GM12878 (cell line): ENCODE results near the gene EDA2R. TPM values are rescaled to one million over a fixed set of nuclear protein-coding genes. Genes with fewer than 3 reads are reported as not detected.

Experiments used
- ATAC-seq: fragments of 200-7000 bp; cut with Tn5 transposase; 3 replicates; pipeline ENCODE4 v1.9.1; 2020; ENCODE audit warnings: mild to moderate bottlenecking, moderate library complexity
- BruUV-seq: library from RNA; stranded (reverse); fragments of 400-500 nt; replicated peaks from 2 replicates; lab custom pipeline; 2021; lab: Mats Ljungman, UMichigan
- CTCF ChIA-PET: fragments of 300-600 bp; sonication (Branson Sonifier 250); formaldehyde crosslinking; extraction: SDS; loops from one replicate; lab custom pipeline; 2021; ENCODE audit warnings: inconsistent platforms; lab: Yijun Ruan, JAX
- POLR2A ChIA-PET: fragments of 350-600 bp; formaldehyde crosslinking; extraction: SDS; loops from one replicate; lab custom pipeline; 2021; ENCODE audit warnings: inconsistent platforms; lab: Charles Lee
- RAD21 ChIA-PET: fragments of 300-600 bp; sonication (Branson Sonifier 250); formaldehyde crosslinking; loops from one replicate; lab custom pipeline; 2023; ENCODE audit warnings: antibody characterized with exemption; ENCODE audit not compliant: unreplicated experiment; lab: Charles Lee
- SMC1A ChIA-PET: fragments of 300-600 bp; sonication (Branson Sonifier 250); formaldehyde crosslinking; loops from one replicate; lab custom pipeline; 2023; ENCODE audit not compliant: unreplicated experiment, uncharacterized antibody; lab: Charles Lee
- DNase-seq: peaks from one replicate; pipeline ENCODE4 v3.0.0-alpha.2; 2011; ENCODE audit warnings: low read depth, low spot score
- FAIRE-seq: peaks from 3 replicates; lab custom pipeline; 2011; peaks lifted over from hg19 to GRCh38; lab: Jason Lieb, UNC
- H2AFZ ChIP-seq: 2 replicates; pipeline ENCODE4 v1.6.0; 2011; ENCODE audit warnings: low read depth, low read length, control low read depth; ENCODE audit not compliant: control insufficient read depth
- H3K27ac ChIP-seq: 2 replicates; pipeline ENCODE4 v1.5.1; 2011; ENCODE audit warnings: control low read depth; ENCODE audit not compliant: control insufficient read depth, insufficient read depth
- H3K27me3 ChIP-seq, 2 experiments: replicated peaks in 1 of 2; 2 replicates each; pipeline versions ENCODE4 v1.6.0 to v1.6.1; 2011; ENCODE audit warnings: low read length in 1 of 2; ENCODE audit not compliant: control insufficient read depth in 2 of 2, insufficient read depth in 2 of 2
- H3K36me3 ChIP-seq, 2 experiments: 2 replicates each; pipeline ENCODE4 v1.5.1; 2011; ENCODE audit warnings: low read length in 1 of 2; ENCODE audit not compliant: control insufficient read depth in 2 of 2, insufficient read depth in 2 of 2
- H3K4me1 ChIP-seq: 2 replicates; pipeline ENCODE4 v1.6.1; 2011; ENCODE audit warnings: mild to moderate bottlenecking, low read length, moderate library complexity, mixed read lengths; ENCODE audit not compliant: control insufficient read depth, insufficient read depth
- H3K4me2 ChIP-seq: 2 replicates; pipeline ENCODE4 v1.6.0; 2011; ENCODE audit warnings: control low read depth; ENCODE audit not compliant: control insufficient read depth, insufficient read depth
- H3K4me3 ChIP-seq: fragments of 200-600 bp; sonication (generic); 2 replicates; pipeline ENCODE4 v1.5.1; 2016
- H3K79me2 ChIP-seq: 2 replicates; pipeline ENCODE4 v1.6.0; 2011; ENCODE audit warnings: low read length; ENCODE audit not compliant: control insufficient read depth, insufficient read depth
- H3K9ac ChIP-seq: 2 replicates; pipeline ENCODE4 v1.8.0; 2011; ENCODE audit warnings: low read length, control low read depth, mixed read lengths; ENCODE audit not compliant: control insufficient read depth, insufficient read depth
- H3K9me3 ChIP-seq: replicated peaks from 3 replicates; pipeline ENCODE4 v1.5.1; 2011; ENCODE audit warnings: mild to moderate bottlenecking, low read length; ENCODE audit not compliant: control insufficient read depth, insufficient read depth
- H4K20me1 ChIP-seq: 2 replicates; pipeline ENCODE4 v1.6.0; 2011; ENCODE audit not compliant: control insufficient read depth, insufficient read depth
- BRCA1 ChIP-seq: IDR thresholded peaks from 2 replicates; pipeline ENCODE4 v1.6.1; 2011; ENCODE audit warnings: low read depth, low read length, improper control_type of control experiment
- CHD2 ChIP-seq: IDR thresholded peaks from 2 replicates; pipeline ENCODE4 v1.6.1; 2011; ENCODE audit warnings: low read depth, low read length, improper control_type of control experiment, borderline replicate concordance
- CREB1 ChIP-seq: IDR thresholded peaks from 2 replicates; pipeline ENCODE4 v1.6.1; 2012; ENCODE audit warnings: low read depth, mild to moderate bottlenecking, inconsistent platforms
- DPF2 ChIP-seq: fragments of 450-650 bp; IDR thresholded peaks from 2 replicates; pipeline ENCODE4 v1.6.1; 2017; ENCODE audit warnings: mild to moderate bottlenecking
- EGR1 ChIP-seq, 2 experiments: IDR thresholded peaks; 1 replicate in 1 of 2; 2 replicates in 1 of 2; pipeline ENCODE4 v1.6.1; 2011 to 2012; ENCODE audit warnings: low read depth in 2 of 2, low read length in 2 of 2, borderline replicate concordance in 1 of 2, mild to moderate bottlenecking in 1 of 2, moderate library complexity in 1 of 2
- EP300 ChIP-seq, 2 experiments: fragments of 150-350 bp in 1 of 2; IDR thresholded peaks; 2 replicates each; pipeline ENCODE4 v1.6.1; 2011 to 2012; ENCODE audit warnings: low read depth in 2 of 2, low read length in 2 of 2, borderline replicate concordance in 1 of 2, improper control_type of control experiment in 1 of 2, inconsistent platforms in 1 of 2; ENCODE audit not compliant: control insufficient read depth in 1 of 2
- EZH2 ChIP-seq: IDR thresholded peaks from 2 replicates; pipeline ENCODE4 v1.6.1; 2012; ENCODE audit warnings: low read depth, mild to moderate bottlenecking, control low read depth, inconsistent platforms, low read length, borderline replicate concordance; ENCODE audit not compliant: control insufficient read depth
- JUND ChIP-seq: IDR thresholded peaks from 2 replicates; pipeline ENCODE4 v1.6.1; 2012; ENCODE audit warnings: low read depth, mild to moderate bottlenecking, low read length, improper control_type of control experiment, moderate library complexity
- MTA3 ChIP-seq: IDR thresholded peaks from 2 replicates; pipeline ENCODE4 v1.6.1; 2012; ENCODE audit warnings: low read length, inconsistent platforms, borderline replicate concordance
- MYB ChIP-seq: fragments of 150-350 bp; IDR thresholded peaks from 2 replicates; pipeline ENCODE4 v1.6.1; 2014; ENCODE audit warnings: mild to moderate bottlenecking, low read depth, low read length, borderline replicate concordance
- NFYB ChIP-seq: IDR thresholded peaks from 2 replicates; pipeline ENCODE4 v1.6.1; 2011; ENCODE audit warnings: low read depth, mild to moderate bottlenecking, low read length, improper control_type of control experiment, moderate library complexity; ENCODE audit not compliant: insufficient read depth
- POLR2AphosphoS5 ChIP-seq: IDR thresholded peaks from 2 replicates; pipeline ENCODE4 v1.6.1; 2011; ENCODE audit warnings: mild to moderate bottlenecking, low read length, inconsistent platforms
- RB1 ChIP-seq: fragments of 450-650 bp; formaldehyde crosslinking; IDR thresholded peaks from 2 replicates; pipeline ENCODE4 v1.6.1; 2017; ENCODE audit warnings: mild to moderate bottlenecking, borderline replicate concordance
- RELA ChIP-seq: fragments of 450-650 bp; IDR thresholded peaks from 2 replicates; pipeline ENCODE4 v1.8.0; 2014; ENCODE audit warnings: borderline replicate concordance; ENCODE audit not compliant: partially characterized antibody
- ZNF384 ChIP-seq: IDR thresholded peaks from 2 replicates; pipeline ENCODE4 v1.6.1; 2012; ENCODE audit warnings: low read depth, mild to moderate bottlenecking, low read length, improper control_type of control experiment, borderline replicate concordance
- WGBS: methylation state at CpG from one replicate; pipeline ENCODE4 v1.1.6; 2016; ENCODE audit warnings: low lambda C conversion rate; ENCODE audit not compliant: insufficient replicate concordance, insufficient coverage; ENCODE audit errors: missing lambda C conversion rate; 5-methylcytosine and 5-hydroxymethylcytosine counted together
- in situ Hi-C: fragments of 300-500 bp; cut with MboI; formaldehyde crosslinking; loops from 9 replicates; pipeline ENCODE4 v1.14.3; 2018; ENCODE audit warnings: mixed read lengths
- intact Hi-C: fragments of 100-400 bp; cut with micrococcal nuclease; formaldehyde crosslinking; loops from one replicate; pipeline ENCODE4 v1.14.2; 2022; ENCODE audit not compliant: unreplicated experiment
- polyA plus RNA-seq, 11 experiments: library from polyadenylated mRNA; depleted of rRNA in 4 of 11; unstranded in 6 of 11; stranded (reverse) in 5 of 11; fragments of >200 nt; fragmentation: Nextera tagmentation in 4 of 11; fragmentation: Illumina TruSeq in 1 of 11; extraction: Ambion mirVana in 4 of 11; extraction: Trizol in 1 of 11; gene quantifications; 1 replicate in 1 of 11; 2 replicates in 10 of 11; pipeline versions ENCODE4 v1.2.1 to v1.2.3, GENCODE V29; 2011 to 2016; ENCODE audit warnings: inconsistent platforms in 2 of 11, missing spikeins in 2 of 11, low read depth in 1 of 11
- total RNA-seq, 4 experiments: library from RNA; depleted of rRNA in 3 of 4; stranded (reverse); fragments of >200 nt in 3 of 4; fragmentation: Illumina TruSeq in 1 of 4; extraction: Trizol in 1 of 4; gene quantifications; 2 replicates each; pipeline versions ENCODE4 v1.2.1 to v1.2.3, GENCODE V29; 2013 to 2021

EDA2R gene
- total and polyA plus RNA-seq, 10 of the 15 experiments (the other 5 are each of a cell fraction or from before 2014, with no cell fraction given), result 3.3 to 33.5 (median 8.4) TPM

GRCh38 chrX:66622209-66622608, 16.7 kb downstream of the EDA2R start:
- no TSS peak for BruUV-seq
- TF ChIP-seq EP300 (IDR thresholded peaks at IDR 0.05; ENCODE audit: borderline replicate concordance in 1 of 2, control insufficient read depth in 1 of 2, low read depth in 2 of 2, low read length in 2 of 2), result no peak
- TF ChIP-seq JUND, result no peak
- TF ChIP-seq MTA3, result no peak
- TF ChIP-seq BRCA1, result no peak
- no peak for TF ChIP-seq EGR1 (IDR thresholded peaks at IDR 0.05; ENCODE audit: borderline replicate concordance in 1 of 2, low read depth in 2 of 2, low read length in 2 of 2)
- TF ChIP-seq CREB1, result no peak
- no peak for TF ChIP-seq POLR2AphosphoS5
- TF ChIP-seq ZNF384, result no peak
- no peak for TF ChIP-seq RB1
- TF ChIP-seq DPF2, result no peak
- TF ChIP-seq NFYB, result no peak
- TF ChIP-seq CHD2, result no peak
- no peak for TF ChIP-seq EZH2
- TF ChIP-seq MYB, result no peak
- TF ChIP-seq RELA, result no peak
- Histone ChIP-seq H3K4me3 (no peak overlapping the region), H3K27me3 (no peaks in the 10 kb centered on the region), H4K20me1 (no peaks in the 10 kb centered on the region), H3K4me1 (no peaks in the 10 kb centered on the region), H3K4me2 (no peak overlapping the region), H3K9ac (no peak overlapping the region), H3K79me2 (peaks cover 12% of the 10 kb centered on the region), H3K27ac (no peak overlapping the region), H3K36me3 (no peaks in the 10 kb centered on the region), H3K9me3 (no peaks in the 10 kb centered on the region; the same call in 2 of the 3 replicates), H2AFZ (no peak overlapping the region)
- intact Hi-C loops (no loop called here), in situ Hi-C loops (no loop called here)
- ChIA-PET RAD21 (no interaction called here), CTCF (interaction anchor here (1.5 kb wide), 1 partner anchor 14 kb away, joined by 3 read pairs; no protein-coding TSS in a partner anchor), POLR2A (no interaction called here), SMC1A (interaction anchor here (1.0 kb wide), 1 partner anchor 18 kb away, joined by 3 read pairs; no protein-coding TSS in a partner anchor)
- DNase-seq (no peak), FAIRE-seq (no peak), ATAC-seq (no peak)
- 6% methylated on average over 3 of the region's 3 CpGs for WGBS
